Left lung (tissue), 10 donors: Measurements from ENCODE around the gene HMBS. TPM values are rescaled to one million over a fixed set of nuclear protein-coding genes. Genes with fewer than 3 reads are reported as not detected.
"Not testable (repeated sequence)": the region's sequence is repeated elsewhere in the genome, so short reads cannot be mapped to it uniquely, and the experiment has no call there.

Experiments
- ATAC-seq: fragments of 200-7000 bp; cut with Tn5 transposase; one replicate; pipeline ENCODE4 v1.9.1; 2020; ENCODE audit warnings: moderate library complexity
- DNase-seq, 4 donors: peaks; one replicate each; pipeline ENCODE4 v3.0.0-alpha.2; 2013 to 2020
- H3K27ac ChIP-seq, 2 donors: fragments of 200-600 bp; sonication (generic) in 1 of 2; one replicate each; pipeline versions ENCODE4 v1.5.0 to v1.8.0; 2020 to 2021
- H3K27me3 ChIP-seq, 2 donors: fragments of 200-600 bp; sonication (generic) in 1 of 2; one replicate each; pipeline versions ENCODE4 v1.5.0 to v1.8.0; 2020 to 2021
- H3K36me3 ChIP-seq, 2 donors: fragments of 200-600 bp; sonication (generic) in 1 of 2; one replicate each; pipeline versions ENCODE4 v1.5.0 to v1.8.0; 2020 to 2021
- H3K4me1 ChIP-seq, 2 donors: fragments of 200-600 bp; one replicate each; pipeline ENCODE4 v1.8.0; 2021
- H3K4me3 ChIP-seq, 2 donors: fragments of 200-600 bp; sonication (generic) in 1 of 2; one replicate each; pipeline versions ENCODE4 v1.5.0 to v1.8.0; 2020 to 2021; ENCODE audit warnings: mild to moderate bottlenecking in 1 of 2
- H3K9me3 ChIP-seq, 2 donors: fragments of 200-600 bp; sonication (generic) in 1 of 2; one replicate each; pipeline versions ENCODE4 v1.5.0 to v1.8.0; 2020 to 2021
- CTCF ChIP-seq, 2 donors: fragments of 200-600 bp; sonication (generic) in 1 of 2; IDR thresholded peaks; one replicate each; pipeline versions ENCODE4 v1.5.0 to v1.8.0; 2021; ENCODE audit warnings: antibody characterized with exemption in 2 of 2
- intact Hi-C, 2 donors: fragments of 100-400 bp; cut with DNase I; formaldehyde crosslinking; loops; one replicate each; pipeline versions ENCODE4 v1.11.2 to v1.14.2; 2022
- polyA plus RNA-seq, 6 donors: library from polyadenylated mRNA; unstranded; fragments of 120-200 nt; gene quantifications; one replicate each; pipeline ENCODE4 v1.2.1, GENCODE V29; 2013; ENCODE audit not compliant: insufficient read length in 6 of 6
- total RNA-seq, 2 donors: library from RNA; stranded (reverse); fragmentation: NEBNext Ultra II Directional; extraction: Animal tissue kit (Norgen Biotek cat#: 25700); gene quantifications; one replicate each; pipeline ENCODE4 v1.2.1, GENCODE V29; 2021
- donor health status: DM: no; HTN: yes; CAD: no.
- donor health status: DM: no; HTN: no; CAD: no.

Gene HMBS
- total and polyA plus RNA-seq, 8 donors: 16.5 to 32.0 (median 24.1) TPM

- peaks cover 0 to 61% of the 10 kb centered on the region in 2 donors for H3K36me3 ChIP-seq
- no peak overlapping the region for H3K27ac ChIP-seq
- no peaks in the 10 kb centered on the region for H3K9me3 ChIP-seq
- ATAC-seq: no peak
- intact Hi-C loops: no loop called here
- no peaks in the 10 kb centered on the region for H3K27me3 ChIP-seq
- H3K4me3 ChIP-seq: no peak overlapping the region
- no peak for TF ChIP-seq CTCF (IDR thresholded peaks at IDR 0.05)
- H3K4me1 ChIP-seq: peaks cover 6 to 23% of the 10 kb centered on the region in 2 donors
- DNase-seq: no peak
Observed at GRCh38 chr11:119125821-119126220, 41.1 kb downstream of the HMBS start.

DNA sequence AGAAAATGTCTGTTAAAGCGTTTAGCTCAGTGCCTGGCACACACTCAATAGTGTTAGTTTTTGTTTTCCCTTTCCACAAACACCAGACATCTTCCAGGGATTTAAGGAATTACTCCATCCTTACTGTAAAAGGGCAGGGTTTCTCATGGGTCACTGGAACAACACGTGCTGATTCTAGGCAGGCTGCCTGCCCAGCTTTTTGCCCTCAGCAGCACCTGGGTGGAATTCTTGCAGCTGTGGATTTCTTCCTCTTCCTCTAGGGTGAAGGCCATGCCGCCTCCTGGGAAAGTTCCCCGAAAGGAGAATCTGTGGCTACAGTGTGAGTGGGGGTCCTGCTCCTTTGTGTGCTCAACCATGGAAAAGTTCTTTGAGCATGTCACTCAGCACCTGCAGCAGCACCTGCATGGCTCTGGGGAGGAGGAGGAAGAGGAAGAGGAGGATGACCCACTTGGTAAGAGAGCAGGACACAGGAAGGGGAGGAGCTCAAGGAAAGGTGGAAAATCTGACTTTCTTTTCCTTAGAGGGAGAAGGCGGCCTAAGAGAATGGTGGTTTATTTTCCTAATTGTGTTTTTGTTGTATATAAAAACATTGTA lies 42.1 kb downstream of the HMBS start:
- H3K27ac ChIP-seq: no peak overlapping the region
- no peak overlapping the region for H3K4me3 ChIP-seq
- intact Hi-C loops: no loop called here
- H3K27me3 ChIP-seq: no peaks in the 10 kb centered on the region
- peaks cover 5 to 21% of the 10 kb centered on the region in 2 donors for H3K4me1 ChIP-seq
- TF ChIP-seq CTCF (IDR thresholded peaks at IDR 0.05): no peak
- peaks cover 0 to 70% of the 10 kb centered on the region in 2 donors for H3K36me3 ChIP-seq
- ATAC-seq: no peak
- DNase-seq: no peak
- no peaks in the 10 kb centered on the region for H3K9me3 ChIP-seq

DNA sequence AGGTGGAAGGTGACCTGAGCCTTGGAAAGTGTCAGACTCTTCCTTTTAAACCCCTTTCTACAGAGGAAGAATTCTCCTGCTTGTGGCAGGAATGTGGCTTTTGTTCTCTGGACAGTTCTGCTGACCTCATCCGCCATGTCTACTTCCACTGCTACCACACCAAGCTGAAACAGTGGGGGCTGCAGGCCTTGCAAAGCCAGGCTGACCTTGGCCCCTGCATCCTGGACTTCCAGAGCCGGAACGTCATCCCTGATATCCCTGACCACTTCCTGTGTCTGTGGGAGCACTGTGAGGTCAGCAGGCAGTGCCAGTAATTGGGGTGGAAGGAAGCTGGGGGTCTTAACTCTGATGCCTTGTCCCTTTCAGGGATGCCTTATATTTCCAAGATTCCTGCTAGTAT lies 46.0 kb downstream of the HMBS start:
- Histone ChIP-seq H3K9me3 (no peaks in the 10 kb centered on the region), H3K27me3 (no peaks in the 10 kb centered on the region), H3K4me1 (peaks cover 0 to 7% of the 10 kb centered on the region in 2 donors), H3K4me3 (no peak overlapping the region), H3K27ac (no peak overlapping the region), H3K36me3 (peaks cover 0 to 86% of the 10 kb centered on the region in 2 donors)
- ATAC-seq: no peak
- TF ChIP-seq CTCF (IDR thresholded peaks at IDR 0.05): no peak
- intact Hi-C loops: no loop called here
- DNase-seq: no peak

- H3K27ac ChIP-seq: no peak overlapping the region
- H3K36me3 ChIP-seq: peaks cover 0 to 56% of the 10 kb centered on the region in 2 donors
- H3K4me3 ChIP-seq: no peak overlapping the region
- peak in 1 of 2 donors; percentile 48 for TF ChIP-seq CTCF (IDR thresholded peaks at IDR 0.05)
- no peaks in the 10 kb centered on the region for H3K4me1 ChIP-seq
- no peaks in the 10 kb centered on the region for H3K27me3 ChIP-seq
- ATAC-seq (peak; percentile 56), DNase-seq (no peak)
- intact Hi-C loops: no loop called here
- no peaks in the 10 kb centered on the region for H3K9me3 ChIP-seq
Observed at GRCh38 chr11:119134389-119134978, 49.8 kb downstream of the HMBS start.

DNA sequence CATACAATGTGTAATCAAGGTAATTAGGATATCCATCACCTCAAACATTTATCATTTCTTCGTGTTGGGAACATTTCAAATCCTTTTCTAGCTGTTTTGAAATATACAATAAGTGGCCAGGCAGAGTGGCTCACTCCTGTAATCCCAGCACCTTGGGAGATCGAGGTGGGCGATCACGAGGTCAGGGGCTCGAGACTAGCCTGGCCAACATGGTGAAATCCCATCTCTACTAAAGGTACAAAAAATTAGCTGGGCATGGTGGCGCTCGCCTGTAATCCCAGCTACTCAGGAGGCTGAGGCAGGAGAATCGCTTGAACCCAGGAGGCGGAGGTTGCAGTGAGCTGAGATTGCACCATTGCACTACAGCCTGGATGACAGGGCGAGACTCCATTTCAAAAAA lies 54.6 kb downstream of the HMBS start:
- H3K27ac ChIP-seq, DNase-seq, H3K9me3 ChIP-seq, H3K27me3 ChIP-seq, ATAC-seq, H3K4me1 ChIP-seq, intact Hi-C loops, H3K4me3 ChIP-seq, H3K36me3 ChIP-seq: not testable (repeated sequence)

Other genes with a start within 250 kb of the HMBS start
- under 1 TPM in 1 of 2 donors, not detected in 1; 0.10 TPM for gene CXCR5, start 201.0 kb upstream of the HMBS start, total RNA-seq
- gene CXCR5, start 201.0 kb upstream of the HMBS start, polyA plus RNA-seq: not detected
- gene BCL9L, start 159.0 kb upstream of the HMBS start, total RNA-seq: 10 to 100 TPM; 79.4 to 88.9 TPM
- 10 to 100 TPM; 33.2 to 63.0 (median 49.9) TPM for gene BCL9L, start 159.0 kb upstream of the HMBS start, polyA plus RNA-seq
- not detected for gene UPK2, start 128.6 kb upstream of the HMBS start, total RNA-seq
- 1 to 10 TPM; 2.2 to 4.3 (median 3.5) TPM for gene UPK2, start 128.6 kb upstream of the HMBS start, polyA plus RNA-seq
- gene FOXR1, start 113.1 kb upstream of the HMBS start, total RNA-seq: not detected
- gene FOXR1, start 113.1 kb upstream of the HMBS start, polyA plus RNA-seq: not detected
- gene CENATAC, start 86.7 kb upstream of the HMBS start, total RNA-seq: 10 to 100 TPM; 34.5 to 53.0 TPM
- 10 to 100 TPM; 35.6 to 51.5 (median 41.5) TPM for gene CENATAC, start 86.7 kb upstream of the HMBS start, polyA plus RNA-seq
- gene RPS25, start 66.5 kb upstream of the HMBS start, total RNA-seq: 100 to 1,000 TPM; 786 to 872 TPM
- 1,000 to 10,000 TPM; 1,385 to 1,738 (median 1,562) TPM for gene RPS25, start 66.5 kb upstream of the HMBS start, polyA plus RNA-seq
- gene TRAPPC4, start 66.1 kb upstream of the HMBS start, total RNA-seq: 10 to 100 TPM; 57.1 to 66.3 TPM
- gene TRAPPC4, start 66.1 kb upstream of the HMBS start, polyA plus RNA-seq: 10 to 100 TPM; 72.4 to 92.7 (median 77.6) TPM
- gene SLC37A4, start 54.0 kb upstream of the HMBS start, total RNA-seq: 10 to 100 TPM; 17.8 to 19.8 TPM
- gene SLC37A4, start 54.0 kb upstream of the HMBS start, polyA plus RNA-seq: 10 to 100 TPM; 23.1 to 28.8 (median 27.0) TPM
- 100 to 1,000 TPM; 147 to 272 TPM for gene HYOU1, start 27.7 kb upstream of the HMBS start, total RNA-seq
- 10 to 100 TPM; 66.2 to 93.7 (median 77.4) TPM for gene HYOU1, start 27.7 kb upstream of the HMBS start, polyA plus RNA-seq
- 10 to 100 TPM; 30.5 to 35.0 TPM for gene VPS11, start 17.1 kb upstream of the HMBS start, total RNA-seq
- gene VPS11, start 17.1 kb upstream of the HMBS start, polyA plus RNA-seq: 10 to 100 TPM; 50.5 to 61.2 (median 57.0) TPM
- gene DPAGT1, start 17.0 kb downstream of the HMBS start, total RNA-seq: 10 to 100 TPM; 50.3 to 56.2 TPM
- 10 to 100 TPM; 42.7 to 54.7 (median 47.8) TPM for gene DPAGT1, start 17.0 kb downstream of the HMBS start, polyA plus RNA-seq
- 10 to 100 TPM; 16.6 to 18.6 TPM for gene C2CD2L, start 22.5 kb downstream of the HMBS start, total RNA-seq
- 1 to 10 TPM; 7.3 to 9.3 (median 8.0) TPM for gene C2CD2L, start 22.5 kb downstream of the HMBS start, polyA plus RNA-seq
- gene HINFP, start 36.7 kb downstream of the HMBS start, total RNA-seq: 10 to 100 TPM; 21.6 to 22.2 TPM
- 10 to 100 TPM; 31.9 to 41.7 (median 39.2) TPM for gene HINFP, start 36.7 kb downstream of the HMBS start, polyA plus RNA-seq
- gene ABCG4, start 64.2 kb downstream of the HMBS start, total RNA-seq: under 1 TPM; 0.26 to 0.64 TPM
- 1 to 10 TPM; 1.1 to 1.5 (median 1.3) TPM for gene ABCG4, start 64.2 kb downstream of the HMBS start, polyA plus RNA-seq
- 10 to 100 TPM; 15.0 to 15.7 TPM for gene NLRX1, start 83.8 kb downstream of the HMBS start, total RNA-seq
- gene NLRX1, start 83.8 kb downstream of the HMBS start, polyA plus RNA-seq: 10 to 100 TPM in 5 of 6 donors, 1 to 10 TPM in 1; 9.9 to 12.5 (median 11.8) TPM
- gene NHERF4, start 100.6 kb downstream of the HMBS start, total RNA-seq: not detected
- 1 to 10 TPM in 3 of 6 donors, under 1 TPM in 3; 0.77 to 1.3 (median 1.1) TPM for gene NHERF4, start 100.6 kb downstream of the HMBS start, polyA plus RNA-seq
- 10 to 100 TPM; 22.0 to 36.6 TPM for gene CBL, start 121.5 kb downstream of the HMBS start, total RNA-seq
- 10 to 100 TPM; 18.9 to 24.5 (median 21.6) TPM for gene CBL, start 121.5 kb downstream of the HMBS start, polyA plus RNA-seq
- gene MCAM, start 232.2 kb downstream of the HMBS start, total RNA-seq: 10 to 100 TPM; 59.5 to 87.5 TPM
- 100 to 1,000 TPM in 5 of 6 donors, 10 to 100 TPM in 1; 94.8 to 149 (median 123) TPM for gene MCAM, start 232.2 kb downstream of the HMBS start, polyA plus RNA-seq
- gene RNF26, start 249.6 kb downstream of the HMBS start, total RNA-seq: 10 to 100 TPM; 22.0 to 28.3 TPM
- 10 to 100 TPM; 24.1 to 37.0 (median 28.5) TPM for gene RNF26, start 249.6 kb downstream of the HMBS start, polyA plus RNA-seq